SW 1271 (cell line): ENCODE measurements around the gene ST6GALNAC3.

Experiments
- DNase-seq, 2 experiments: peaks; one replicate each; lab custom pipeline; 2025; lab: John Stamatoyannopoulos, UW

ST6GALNAC3 gene

GRCh38 chr1:76288758-76289483 lies 214.4 kb downstream of the ST6GALNAC3 start:
- DNase-seq, result no peak

- no peak for DNase-seq
These were observed 215.1 kb downstream of the ST6GALNAC3 start for GRCh38 chr1:76289692-76290091.

- no peak for DNase-seq
These were observed 215.7 kb downstream of the ST6GALNAC3 start for GRCh38 chr1:76290271-76290670.

GRCh38 chr1:76291191-76291590 lies 216.6 kb downstream of the ST6GALNAC3 start:
- no peak for DNase-seq

GRCh38 chr1:76291737-76292136 lies 217.2 kb downstream of the ST6GALNAC3 start:
- no peak for DNase-seq

- no peak for DNase-seq
These were observed 218.1 kb downstream of the ST6GALNAC3 start for GRCh38 chr1:76292418-76293184.

- no peak for DNase-seq
These were observed 219.3 kb downstream of the ST6GALNAC3 start for GRCh38 chr1:76293831-76294230.

- no peak for DNase-seq
These were observed 220.1 kb downstream of the ST6GALNAC3 start for GRCh38 chr1:76294482-76295194.

- DNase-seq, result no peak
These were observed 223.9 kb downstream of the ST6GALNAC3 start for GRCh38 chr1:76298399-76298798.

GRCh38 chr1:76299036-76299435 lies 224.5 kb downstream of the ST6GALNAC3 start:
- no peak for DNase-seq

- no peak for DNase-seq
These were observed 226.0 kb downstream of the ST6GALNAC3 start for GRCh38 chr1:76300556-76300955.

GRCh38 chr1:76302711-76303339 lies 228.3 kb downstream of the ST6GALNAC3 start:
- no peak for DNase-seq

- DNase-seq, result no peak
These were observed 228.8 kb downstream of the ST6GALNAC3 start for GRCh38 chr1:76303340-76303717.

- DNase-seq, result no peak
These were observed 238.8 kb downstream of the ST6GALNAC3 start for GRCh38 chr1:76313304-76313703.

- no peak for DNase-seq
These were observed 240.2 kb downstream of the ST6GALNAC3 start for GRCh38 chr1:76314730-76315129.

- no peak for DNase-seq
These were observed 242.9 kb downstream of the ST6GALNAC3 start for GRCh38 chr1:76317299-76317900.

- peak in 1 of 2 experiments; percentile 51 for DNase-seq
These were observed 256.6 kb downstream of the ST6GALNAC3 start for GRCh38 chr1:76330991-76331603.

GRCh38 chr1:76335882-76336281 lies 261.3 kb downstream of the ST6GALNAC3 start:
- no peak for DNase-seq

GRCh38 chr1:76336931-76337371 lies 262.4 kb downstream of the ST6GALNAC3 start:
- DNase-seq, result no peak

- no peak for DNase-seq
These were observed 263.1 kb downstream of the ST6GALNAC3 start for GRCh38 chr1:76337542-76338219.

- DNase-seq, result no peak
These were observed 265.5 kb downstream of the ST6GALNAC3 start for GRCh38 chr1:76340056-76340455.
